Activated CD8-positive, alpha-beta memory T cell treated with anti-CD3 and anti-CD28 coated beads, Interleukin-2, amount 50 U/mL, for 24 hours (primary cell): ENCODE results near the gene ASB13.
"Not testable (repeated sequence)": the region's sequence is repeated elsewhere in the genome, so short reads cannot be mapped to it uniquely, and the experiment has no call there.

Experiments used
- DNase-seq: peaks from one replicate; pipeline ENCODE4 v3.0.0-alpha.2; 2020; ENCODE audit errors: extremely low read depth

The ASB13 gene

DNA sequence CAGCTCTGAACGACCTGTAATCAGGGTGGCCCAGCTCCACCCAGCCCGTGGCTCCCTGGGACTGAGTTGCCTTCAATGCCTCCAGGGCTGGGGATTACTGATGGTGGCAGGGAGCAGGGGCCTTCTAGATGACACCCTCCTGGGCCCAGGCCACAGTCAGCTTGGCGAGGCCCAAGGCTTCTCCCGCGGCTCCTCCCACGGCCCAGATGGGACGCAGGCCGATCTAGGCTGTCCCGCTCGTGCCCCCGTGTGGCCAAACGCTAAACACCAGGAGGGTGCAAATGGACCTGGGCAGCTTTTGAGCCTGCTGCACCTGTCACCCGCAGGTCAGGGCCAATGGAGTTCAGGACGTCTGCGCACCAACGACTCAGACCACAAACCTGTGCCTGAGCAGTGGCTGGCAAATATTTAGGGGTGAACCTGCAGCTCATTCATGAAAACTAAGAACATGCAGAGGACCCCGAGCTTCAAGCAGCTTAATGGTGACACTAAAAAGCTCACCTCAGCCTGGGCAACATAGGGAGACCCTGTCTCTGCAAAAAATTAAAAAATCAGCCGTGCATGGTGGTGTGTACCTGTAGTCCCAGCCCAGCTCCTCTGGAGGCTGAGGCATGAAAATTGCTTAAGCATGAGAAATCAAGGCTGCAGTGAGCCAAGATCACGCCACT is 43.2 kb downstream of the ASB13 start:
- DNase-seq = peak; percentile 60

- DNase-seq = no peak
Measured at GRCh38 chr10:5622186-5622960, 44.0 kb downstream of the ASB13 start.

DNA sequence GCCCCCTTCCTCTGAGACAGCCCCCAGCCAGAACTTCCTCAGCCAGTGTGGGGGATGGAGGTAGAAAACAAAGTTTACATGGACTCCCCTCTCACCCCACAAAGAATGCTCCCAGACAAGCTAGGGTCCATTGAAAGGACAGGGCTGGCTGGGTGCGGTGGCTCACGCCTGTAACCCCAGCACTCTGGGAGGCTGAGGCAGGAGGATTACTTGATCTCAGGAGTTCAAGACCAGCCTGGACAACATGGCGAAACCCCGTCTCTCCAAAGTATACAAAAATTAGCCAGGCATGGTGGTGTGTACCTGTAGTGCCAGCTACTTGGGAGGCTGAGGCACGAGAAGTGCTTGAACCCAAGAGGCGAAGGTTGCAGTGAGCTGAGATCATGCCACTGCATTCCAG is 45.0 kb downstream of the ASB13 start:
- not testable (repeated sequence) for DNase-seq

- no peak for DNase-seq
Measured at GRCh38 chr10:5620966-5621365, 45.4 kb downstream of the ASB13 start.

- DNase-seq = no peak
Measured at GRCh38 chr10:5620223-5620721, 46.1 kb downstream of the ASB13 start.

GRCh38 chr10:5619362-5620211 is 46.8 kb downstream of the ASB13 start:
- no peak for DNase-seq

- no peak for DNase-seq
Measured at GRCh38 chr10:5618829-5619228, 47.6 kb downstream of the ASB13 start.

DNA sequence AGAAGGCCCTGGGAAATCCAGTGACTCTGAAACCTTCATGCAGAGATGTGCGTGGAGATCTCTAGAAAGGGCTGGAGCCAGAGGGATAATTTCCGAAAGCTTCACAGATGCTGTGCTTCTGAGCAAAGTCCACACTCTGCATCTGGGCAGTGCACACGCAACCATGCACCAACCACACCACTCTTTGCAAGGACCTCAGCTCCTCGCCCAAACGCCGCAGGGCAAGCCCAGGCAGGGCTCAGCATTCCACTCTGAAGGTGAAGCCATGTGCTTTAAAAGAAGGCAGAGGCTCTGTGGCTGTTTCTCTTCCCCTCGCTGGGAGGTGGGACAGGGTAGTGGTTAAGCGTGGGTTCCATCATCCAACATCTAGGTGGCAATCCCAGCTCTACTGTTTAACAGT is 48.4 kb downstream of the ASB13 start:
- no peak for DNase-seq

DNA sequence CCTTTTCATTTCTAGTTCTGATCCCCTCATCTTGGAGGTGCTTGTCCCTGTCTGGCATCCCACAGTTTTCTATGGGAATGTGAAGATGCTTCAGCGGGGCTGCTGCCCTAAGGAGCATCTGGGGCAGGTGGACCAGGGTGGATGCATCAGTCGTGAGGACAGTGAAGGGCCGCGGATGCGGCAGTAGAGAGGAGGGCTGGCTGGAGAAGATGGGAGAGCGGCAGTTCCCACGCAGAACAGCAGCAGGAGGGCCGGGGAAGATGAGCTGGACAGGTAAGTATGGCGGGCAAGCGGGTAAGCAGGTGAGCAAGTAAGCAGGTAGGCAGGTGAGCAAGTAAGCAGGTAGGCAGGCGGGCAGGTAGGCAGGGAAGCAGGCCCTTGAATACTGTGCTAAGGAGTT is 48.9 kb downstream of the ASB13 start:
- no peak for DNase-seq

- no peak for DNase-seq
Measured at GRCh38 chr10:5616836-5617235, 49.6 kb downstream of the ASB13 start.

GRCh38 chr10:5616046-5616445 is 50.3 kb downstream of the ASB13 start:
- DNase-seq = no peak

DNA sequence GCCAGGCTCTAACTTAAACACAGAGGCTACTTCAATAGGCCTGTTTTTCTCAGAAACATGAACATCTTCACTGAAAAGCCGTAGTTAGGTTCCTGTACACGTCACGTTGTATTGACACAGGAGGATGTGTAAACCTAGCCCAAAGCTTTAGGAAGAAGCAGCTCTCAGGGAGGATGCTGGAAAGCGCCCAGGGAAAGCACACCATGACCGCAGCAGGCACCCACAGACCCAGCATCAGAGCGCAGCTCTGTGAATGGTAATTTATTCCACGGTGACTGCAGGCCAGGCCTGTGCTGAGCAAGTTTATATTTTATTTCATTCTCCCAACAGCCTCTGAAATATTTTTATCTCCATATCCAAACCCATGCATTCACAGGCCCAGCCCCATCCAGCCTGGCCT is 51.1 kb downstream of the ASB13 start:
- no peak for DNase-seq

- no peak for DNase-seq
Measured at GRCh38 chr10:5614155-5614721, 52.2 kb downstream of the ASB13 start.

- no peak for DNase-seq
Measured at GRCh38 chr10:5613481-5614154, 52.8 kb downstream of the ASB13 start.

- DNase-seq = no peak
Measured at GRCh38 chr10:5611899-5612680, 54.3 kb downstream of the ASB13 start.

DNA sequence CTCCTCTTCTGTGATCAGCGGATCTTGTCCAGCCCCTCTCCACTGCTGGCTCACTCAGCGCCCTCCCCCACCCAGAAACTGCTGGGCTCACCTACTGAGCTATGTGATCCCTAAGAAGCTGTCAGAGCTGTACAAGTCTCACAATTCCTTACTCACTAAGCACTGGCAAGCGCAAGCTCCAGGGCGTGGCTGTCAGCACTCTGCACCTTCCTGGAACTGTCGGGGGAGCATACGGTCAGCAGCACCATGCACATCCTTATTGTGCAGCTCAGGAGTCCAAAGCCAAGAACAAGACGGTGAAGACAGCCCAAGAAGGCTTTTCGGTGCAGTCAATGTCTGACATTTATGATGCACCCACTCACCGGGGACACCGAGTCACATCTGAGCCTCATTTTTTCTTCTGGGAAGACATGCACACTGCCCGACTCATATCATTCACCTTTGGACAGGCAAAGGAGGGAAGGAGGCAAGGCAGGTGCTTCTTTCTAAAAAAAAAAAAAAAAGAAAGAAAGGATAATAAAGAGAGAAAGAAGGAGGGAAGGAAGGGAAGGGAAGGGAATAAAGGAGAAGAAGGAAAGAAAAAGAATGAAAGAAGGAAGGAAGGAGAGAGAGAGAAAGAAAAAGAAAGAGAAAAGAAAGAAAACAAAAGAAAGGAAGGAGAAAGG is 56.3 kb downstream of the ASB13 start:
- no peak for DNase-seq

- DNase-seq = no peak
Measured at GRCh38 chr10:5608608-5609220, 57.7 kb downstream of the ASB13 start.

GRCh38 chr10:5607594-5607993 is 58.8 kb downstream of the ASB13 start:
- DNase-seq = no peak

- DNase-seq = no peak
Measured at GRCh38 chr10:5606864-5607263, 59.5 kb downstream of the ASB13 start.

- DNase-seq = no peak
Measured at GRCh38 chr10:5606321-5606720, 60.1 kb downstream of the ASB13 start.
